Vagina (tissue), 2 donors: ENCODE data around the gene DBP.

Experiments used
- POLR2A ChIP-seq, 2 donors: fragments of 450-650 bp; IDR thresholded peaks; one replicate each; pipeline ENCODE4 v1.6.1; 2017; ENCODE audit warnings: antibody characterized with exemption in 2 of 2, mild to moderate bottlenecking in 2 of 2, moderate library complexity in 2 of 2
- POLR2AphosphoS5 ChIP-seq, 2 donors: sonication (generic); formaldehyde crosslinking; IDR thresholded peaks; one replicate each; pipeline ENCODE4 v1.9.0; 2017; ENCODE audit warnings: antibody characterized with exemption in 2 of 2, mild to moderate bottlenecking in 2 of 2, low read depth in 1 of 2; ENCODE audit not compliant: insufficient read depth in 1 of 2
- TF ChIP-seq, protein P1 (sequence below), 3 experiments: fragments of 450-650 bp in 2 of 3; fragments of 200-600 bp in 1 of 3; sonication (generic) in 1 of 3; IDR thresholded peaks; one replicate each; pipeline ENCODE4 v1.5.1; 2017 to 2019; ENCODE audit warnings: antibody characterized with exemption in 3 of 3, mild to moderate bottlenecking in 2 of 3, moderate library complexity in 2 of 3

- TF ChIP-seq POLR2AphosphoS5 (IDR thresholded peaks at IDR 0.05; ENCODE audit: insufficient read depth in 1 of 2, low read depth in 1 of 2) (no peak), POLR2A (IDR thresholded peaks at IDR 0.05) (no peak)
- TF ChIP-seq, protein P1, sequence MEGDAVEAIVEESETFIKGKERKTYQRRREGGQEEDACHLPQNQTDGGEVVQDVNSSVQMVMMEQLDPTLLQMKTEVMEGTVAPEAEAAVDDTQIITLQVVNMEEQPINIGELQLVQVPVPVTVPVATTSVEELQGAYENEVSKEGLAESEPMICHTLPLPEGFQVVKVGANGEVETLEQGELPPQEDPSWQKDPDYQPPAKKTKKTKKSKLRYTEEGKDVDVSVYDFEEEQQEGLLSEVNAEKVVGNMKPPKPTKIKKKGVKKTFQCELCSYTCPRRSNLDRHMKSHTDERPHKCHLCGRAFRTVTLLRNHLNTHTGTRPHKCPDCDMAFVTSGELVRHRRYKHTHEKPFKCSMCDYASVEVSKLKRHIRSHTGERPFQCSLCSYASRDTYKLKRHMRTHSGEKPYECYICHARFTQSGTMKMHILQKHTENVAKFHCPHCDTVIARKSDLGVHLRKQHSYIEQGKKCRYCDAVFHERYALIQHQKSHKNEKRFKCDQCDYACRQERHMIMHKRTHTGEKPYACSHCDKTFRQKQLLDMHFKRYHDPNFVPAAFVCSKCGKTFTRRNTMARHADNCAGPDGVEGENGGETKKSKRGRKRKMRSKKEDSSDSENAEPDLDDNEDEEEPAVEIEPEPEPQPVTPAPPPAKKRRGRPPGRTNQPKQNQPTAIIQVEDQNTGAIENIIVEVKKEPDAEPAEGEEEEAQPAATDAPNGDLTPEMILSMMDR (IDR thresholded peaks at IDR 0.05), result no peak
Observed at GRCh38 chr19:48681127-48681470, 43.9 kb upstream of the DBP start.
